ENCODE measurements around the gene ZMIZ1. TPM values are rescaled to one million over a fixed set of nuclear protein-coding genes. Genes with fewer than 3 reads are reported as not detected.

The ZMIZ1 gene, protein sequence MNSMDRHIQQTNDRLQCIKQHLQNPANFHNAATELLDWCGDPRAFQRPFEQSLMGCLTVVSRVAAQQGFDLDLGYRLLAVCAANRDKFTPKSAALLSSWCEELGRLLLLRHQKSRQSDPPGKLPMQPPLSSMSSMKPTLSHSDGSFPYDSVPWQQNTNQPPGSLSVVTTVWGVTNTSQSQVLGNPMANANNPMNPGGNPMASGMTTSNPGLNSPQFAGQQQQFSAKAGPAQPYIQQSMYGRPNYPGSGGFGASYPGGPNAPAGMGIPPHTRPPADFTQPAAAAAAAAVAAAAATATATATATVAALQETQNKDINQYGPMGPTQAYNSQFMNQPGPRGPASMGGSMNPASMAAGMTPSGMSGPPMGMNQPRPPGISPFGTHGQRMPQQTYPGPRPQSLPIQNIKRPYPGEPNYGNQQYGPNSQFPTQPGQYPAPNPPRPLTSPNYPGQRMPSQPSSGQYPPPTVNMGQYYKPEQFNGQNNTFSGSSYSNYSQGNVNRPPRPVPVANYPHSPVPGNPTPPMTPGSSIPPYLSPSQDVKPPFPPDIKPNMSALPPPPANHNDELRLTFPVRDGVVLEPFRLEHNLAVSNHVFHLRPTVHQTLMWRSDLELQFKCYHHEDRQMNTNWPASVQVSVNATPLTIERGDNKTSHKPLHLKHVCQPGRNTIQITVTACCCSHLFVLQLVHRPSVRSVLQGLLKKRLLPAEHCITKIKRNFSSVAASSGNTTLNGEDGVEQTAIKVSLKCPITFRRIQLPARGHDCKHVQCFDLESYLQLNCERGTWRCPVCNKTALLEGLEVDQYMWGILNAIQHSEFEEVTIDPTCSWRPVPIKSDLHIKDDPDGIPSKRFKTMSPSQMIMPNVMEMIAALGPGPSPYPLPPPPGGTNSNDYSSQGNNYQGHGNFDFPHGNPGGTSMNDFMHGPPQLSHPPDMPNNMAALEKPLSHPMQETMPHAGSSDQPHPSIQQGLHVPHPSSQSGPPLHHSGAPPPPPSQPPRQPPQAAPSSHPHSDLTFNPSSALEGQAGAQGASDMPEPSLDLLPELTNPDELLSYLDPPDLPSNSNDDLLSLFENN
- total RNA-seq (2022) (42.3 and 43.7 TPM in 2 replicates), Bru-seq, nascent RNA (percentile 76 among the genes with signal in this experiment), BruChase-seq, experiment 1, labeled RNA remaining after a 2-hour chase (percentile 64 among the genes with signal in this experiment), BruChase-seq, experiment 2, labeled RNA remaining after a 6-hour chase (percentile 63 among the genes with signal in this experiment)
- long read RNA-seq, partial matches to known transcripts, result 15 of 48 reads
- long read RNA-seq, other reads (novel, unspliced or antisense), result 33 of 48 reads

GRCh38 chr10:79068562-79069324 lies at the start of gene ZMIZ1:
TSS of gene ZMIZ1 (plus strand) at chr10:79068966. CDS start at chr10:79201633, 132,667 bp downstream.
- Mint-ChIP-seq H3K4me3 (ENCODE audit: unreplicated experiment) (peak within 1 kb of the TSS; percentile 74), H3K27me3 (ENCODE audit: insufficient read depth, unreplicated experiment) (no peaks in the 10 kb centered on the region), H3K4me1 (ENCODE audit: low read depth, unreplicated experiment) (peaks cover 21% of the 10 kb centered on the region), H3K9me3 (ENCODE audit: unreplicated experiment) (no peaks in the 10 kb centered on the region), H3K36me3 (ENCODE audit: insufficient read depth, unreplicated experiment) (peaks cover 26% of the 10 kb centered on the region), H3K27ac (ENCODE audit: unreplicated experiment) (peak within 1 kb of the TSS; percentile 89)
- Histone ChIP-seq H3K9me3 (no peaks in the 10 kb centered on the region), H3K4me3 (ENCODE audit: low read depth, low read length) (peak within 1 kb of the TSS; percentile 82), H3K27me3 (replicated peaks; ENCODE audit: control insufficient read depth, insufficient read depth, low read length) (no peaks in the 10 kb centered on the region), H3K4me1 (peaks cover 37% of the 10 kb centered on the region), H3K36me3 (ENCODE audit: control insufficient read depth, insufficient read depth, low read length) (no peaks in the 10 kb centered on the region)
- TF ChIP-seq, protein P1, sequence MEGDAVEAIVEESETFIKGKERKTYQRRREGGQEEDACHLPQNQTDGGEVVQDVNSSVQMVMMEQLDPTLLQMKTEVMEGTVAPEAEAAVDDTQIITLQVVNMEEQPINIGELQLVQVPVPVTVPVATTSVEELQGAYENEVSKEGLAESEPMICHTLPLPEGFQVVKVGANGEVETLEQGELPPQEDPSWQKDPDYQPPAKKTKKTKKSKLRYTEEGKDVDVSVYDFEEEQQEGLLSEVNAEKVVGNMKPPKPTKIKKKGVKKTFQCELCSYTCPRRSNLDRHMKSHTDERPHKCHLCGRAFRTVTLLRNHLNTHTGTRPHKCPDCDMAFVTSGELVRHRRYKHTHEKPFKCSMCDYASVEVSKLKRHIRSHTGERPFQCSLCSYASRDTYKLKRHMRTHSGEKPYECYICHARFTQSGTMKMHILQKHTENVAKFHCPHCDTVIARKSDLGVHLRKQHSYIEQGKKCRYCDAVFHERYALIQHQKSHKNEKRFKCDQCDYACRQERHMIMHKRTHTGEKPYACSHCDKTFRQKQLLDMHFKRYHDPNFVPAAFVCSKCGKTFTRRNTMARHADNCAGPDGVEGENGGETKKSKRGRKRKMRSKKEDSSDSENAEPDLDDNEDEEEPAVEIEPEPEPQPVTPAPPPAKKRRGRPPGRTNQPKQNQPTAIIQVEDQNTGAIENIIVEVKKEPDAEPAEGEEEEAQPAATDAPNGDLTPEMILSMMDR (IDR thresholded peaks at IDR 0.05; ENCODE audit: insufficient read depth in 1 of 2, low read depth in 1 of 2, low read length in 1 of 2, severe bottlenecking in 1 of 2, unreplicated experiment in 1 of 2), result peak; percentile 25 to 41
- peak; percentile 91 to 93 for DNase-seq
- ChIA-PET CTCF (interaction anchor here (0.6 to 3.5 kb wide), 3 partner anchors 9 to 127 kb away, joined by 3 to 19 read pairs (median 5); no protein-coding TSS in a partner anchor), POLR2A (interaction anchor here (0.5 kb wide), 1 partner anchor 94 kb away, joined by 3 read pairs; no protein-coding TSS in a partner anchor)
- no TSS peak for BruUV-seq (replicated peaks)
- intact Hi-C loops (cut with micrococcal nuclease; ENCODE audit: unreplicated experiment), result loop anchor here (1.0 to 10.0 kb wide), 6 partner anchors 9 to 806 kb away; no protein-coding TSS in a partner anchor

DNA sequence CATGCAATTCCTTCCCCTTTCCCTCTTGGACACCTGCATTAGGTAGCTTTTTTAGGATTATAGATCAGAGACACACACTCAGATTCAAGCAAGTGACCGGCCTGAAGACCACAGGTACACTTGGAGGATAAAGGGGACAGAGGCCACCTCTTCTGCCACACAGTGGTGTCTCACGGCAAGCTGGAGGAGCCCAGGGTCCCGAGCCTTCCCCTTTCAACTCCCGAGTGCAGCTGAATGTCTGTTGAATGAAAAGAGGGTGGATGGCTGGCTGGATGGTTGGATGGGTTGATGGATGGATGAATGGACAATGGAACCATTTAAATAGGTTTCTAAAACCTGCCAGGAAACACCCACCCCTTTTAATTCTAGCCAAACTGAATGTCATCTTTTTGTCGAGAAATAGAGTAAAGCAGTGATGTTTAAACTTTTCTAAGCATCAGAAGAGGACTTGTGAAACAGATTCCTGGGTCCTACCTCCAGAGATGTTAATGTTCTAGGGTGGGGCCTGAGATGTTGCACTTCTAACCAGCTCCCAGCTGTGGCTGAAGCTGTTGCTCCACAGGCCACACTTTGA lies 49.2 kb upstream of the ZMIZ1 start:
- no peaks in the 10 kb centered on the region for H3K36me3 ChIP-seq (ENCODE audit: control insufficient read depth, insufficient read depth, low read length)
- no peaks in the 10 kb centered on the region for H3K4me1 ChIP-seq
- no peaks in the 10 kb centered on the region for H3K27me3 Mint-ChIP-seq (ENCODE audit: insufficient read depth, unreplicated experiment)
- H3K27me3 ChIP-seq (replicated peaks; ENCODE audit: control insufficient read depth, insufficient read depth, low read length), result no peaks in the 10 kb centered on the region
- H3K4me3 ChIP-seq (ENCODE audit: low read depth, low read length), result no peak overlapping the region
- H3K9me3 ChIP-seq, result no peaks in the 10 kb centered on the region
- TF ChIP-seq, protein P1 (IDR thresholded peaks at IDR 0.05; ENCODE audit: insufficient read depth in 1 of 2, low read depth in 1 of 2, low read length in 1 of 2, severe bottlenecking in 1 of 2, unreplicated experiment in 1 of 2), result no peak
- POLR2A ChIA-PET, result no interaction called here
- CTCF ChIA-PET, result no interaction called here
- peak in 1 of 2 experiments; percentile 17 for DNase-seq
- intact Hi-C loops (cut with micrococcal nuclease; ENCODE audit: unreplicated experiment), result no loop called here
- peaks cover 6% of the 10 kb centered on the region for H3K4me1 Mint-ChIP-seq (ENCODE audit: low read depth, unreplicated experiment)
- no peak overlapping the region for H3K4me3 Mint-ChIP-seq (ENCODE audit: unreplicated experiment)
- no peaks in the 10 kb centered on the region for H3K9me3 Mint-ChIP-seq (ENCODE audit: unreplicated experiment)
- H3K36me3 Mint-ChIP-seq (ENCODE audit: insufficient read depth, unreplicated experiment), result no peaks in the 10 kb centered on the region
- H3K27ac Mint-ChIP-seq (ENCODE audit: unreplicated experiment), result no peak overlapping the region
- no TSS peak for BruUV-seq (replicated peaks)

Measured in Caco-2 (cell line).